ENCODE measurements around the gene SCPEP1. TPM values are rescaled to one million over a fixed set of nuclear protein-coding genes. Genes with fewer than 3 reads are reported as not detected.

The SCPEP1 gene, protein sequence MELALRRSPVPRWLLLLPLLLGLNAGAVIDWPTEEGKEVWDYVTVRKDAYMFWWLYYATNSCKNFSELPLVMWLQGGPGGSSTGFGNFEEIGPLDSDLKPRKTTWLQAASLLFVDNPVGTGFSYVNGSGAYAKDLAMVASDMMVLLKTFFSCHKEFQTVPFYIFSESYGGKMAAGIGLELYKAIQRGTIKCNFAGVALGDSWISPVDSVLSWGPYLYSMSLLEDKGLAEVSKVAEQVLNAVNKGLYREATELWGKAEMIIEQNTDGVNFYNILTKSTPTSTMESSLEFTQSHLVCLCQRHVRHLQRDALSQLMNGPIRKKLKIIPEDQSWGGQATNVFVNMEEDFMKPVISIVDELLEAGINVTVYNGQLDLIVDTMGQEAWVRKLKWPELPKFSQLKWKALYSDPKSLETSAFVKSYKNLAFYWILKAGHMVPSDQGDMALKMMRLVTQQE
- total RNA-seq = 23.8 and 36.2 TPM in 2 replicates

DNA sequence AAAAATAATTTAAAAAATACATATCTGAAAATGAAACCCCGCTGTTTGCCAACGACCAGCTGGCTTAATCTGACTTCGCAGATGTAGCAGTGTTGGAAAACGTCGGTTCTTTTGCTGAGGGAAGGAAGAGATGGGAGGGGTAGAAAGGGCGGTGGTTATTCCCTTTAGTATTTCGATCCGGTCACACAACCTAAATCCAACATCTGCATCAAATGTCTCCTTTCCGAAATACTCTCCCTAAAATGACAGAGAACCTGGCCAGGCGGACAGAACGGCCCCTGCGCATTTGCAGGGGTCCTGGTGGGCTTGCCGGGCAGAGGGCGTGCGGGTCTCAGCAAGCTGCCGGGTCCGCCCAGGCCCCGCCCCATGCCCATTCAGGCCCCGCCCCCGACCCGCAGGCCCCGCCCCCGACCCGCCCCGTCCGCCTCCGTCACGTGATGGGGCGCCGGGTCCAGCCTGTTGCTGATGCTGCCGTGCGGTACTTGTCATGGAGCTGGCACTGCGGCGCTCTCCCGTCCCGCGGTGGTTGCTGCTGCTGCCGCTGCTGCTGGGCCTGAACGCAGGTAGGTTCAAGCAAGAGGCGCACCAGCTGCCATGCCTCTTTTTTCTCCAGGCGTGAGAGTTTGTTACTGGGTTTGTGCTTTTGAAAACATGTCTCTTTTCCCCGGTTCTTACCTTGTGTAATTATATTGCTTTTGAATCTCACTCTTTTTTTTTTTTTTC, at the start of gene SCPEP1:
Gene SCPEP1 (plus strand): TSS at position 459 of the 723 bp plus-strand sequence. CDS start 29 bp downstream, at position 488.

DNA sequence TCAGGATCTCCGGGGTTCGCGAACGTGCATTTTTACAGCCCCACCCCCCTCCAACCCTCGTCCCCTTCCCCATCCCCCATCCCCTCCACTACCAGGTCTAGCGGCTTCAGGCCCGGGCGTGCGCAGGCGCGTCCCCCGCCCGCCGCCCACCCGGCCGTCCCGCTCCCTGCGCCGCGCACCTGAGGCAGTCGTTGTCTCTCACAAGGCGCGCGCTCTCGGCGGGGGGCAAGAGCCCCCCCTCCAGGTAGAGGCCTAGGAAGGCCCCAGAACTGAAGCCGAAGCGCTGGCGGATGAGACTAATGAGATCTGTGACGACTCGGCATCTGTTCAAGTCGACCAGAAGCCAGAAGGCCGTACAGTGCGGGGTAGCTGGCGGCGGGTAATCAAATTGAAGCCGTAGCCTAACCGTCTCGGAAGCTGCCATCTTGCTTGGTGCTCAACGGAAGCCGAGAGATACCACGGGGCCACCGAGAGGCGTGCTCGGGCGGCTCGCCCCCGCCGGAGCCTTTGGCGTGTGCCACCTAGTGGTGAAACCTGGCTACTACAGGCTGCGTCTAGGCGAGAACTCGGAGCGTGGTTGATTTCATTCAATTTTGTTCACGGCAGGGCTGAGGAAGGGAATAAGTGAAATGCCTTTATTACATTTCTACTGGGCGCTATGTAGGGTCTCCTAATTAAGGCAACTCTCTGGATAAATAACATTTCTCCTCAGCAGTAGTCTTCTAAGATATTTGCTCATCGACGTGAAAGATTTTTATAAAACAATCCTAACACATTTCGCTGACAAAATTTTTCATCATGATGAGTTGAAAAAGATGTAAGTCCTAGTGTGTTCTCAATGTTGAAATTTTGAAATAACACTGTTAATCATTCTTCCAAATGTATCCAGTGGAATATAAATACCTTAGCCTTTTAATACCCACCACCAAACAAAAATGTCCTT, 17.1 kb upstream of the SCPEP1 start, which contains the start of gene COIL:
Gene COIL (minus strand): TSS at position 455 of the 943 bp plus-strand sequence. CDS start 31 bp downstream, at position 424.

Other genes with a start within 250 kb of the SCPEP1 start
- 1.0 and 1.2 TPM in 2 replicates for gene C17orf67, start 144.2 kb upstream of the SCPEP1 start, total RNA-seq
- gene DGKE, start 144.0 kb upstream of the SCPEP1 start, total RNA-seq = 8.2 and 11.8 TPM in 2 replicates
- 23.3 and 24.3 TPM in 2 replicates for gene TRIM25, start 64.1 kb upstream of the SCPEP1 start, total RNA-seq
- gene COIL, start 17.1 kb upstream of the SCPEP1 start, total RNA-seq = 14.8 and 15.5 TPM in 2 replicates
- gene AKAP1, start 107.1 kb downstream of the SCPEP1 start, total RNA-seq = 24.0 and 27.3 TPM in 2 replicates